ENCODE measurements around the gene PDE11A.

DNA sequence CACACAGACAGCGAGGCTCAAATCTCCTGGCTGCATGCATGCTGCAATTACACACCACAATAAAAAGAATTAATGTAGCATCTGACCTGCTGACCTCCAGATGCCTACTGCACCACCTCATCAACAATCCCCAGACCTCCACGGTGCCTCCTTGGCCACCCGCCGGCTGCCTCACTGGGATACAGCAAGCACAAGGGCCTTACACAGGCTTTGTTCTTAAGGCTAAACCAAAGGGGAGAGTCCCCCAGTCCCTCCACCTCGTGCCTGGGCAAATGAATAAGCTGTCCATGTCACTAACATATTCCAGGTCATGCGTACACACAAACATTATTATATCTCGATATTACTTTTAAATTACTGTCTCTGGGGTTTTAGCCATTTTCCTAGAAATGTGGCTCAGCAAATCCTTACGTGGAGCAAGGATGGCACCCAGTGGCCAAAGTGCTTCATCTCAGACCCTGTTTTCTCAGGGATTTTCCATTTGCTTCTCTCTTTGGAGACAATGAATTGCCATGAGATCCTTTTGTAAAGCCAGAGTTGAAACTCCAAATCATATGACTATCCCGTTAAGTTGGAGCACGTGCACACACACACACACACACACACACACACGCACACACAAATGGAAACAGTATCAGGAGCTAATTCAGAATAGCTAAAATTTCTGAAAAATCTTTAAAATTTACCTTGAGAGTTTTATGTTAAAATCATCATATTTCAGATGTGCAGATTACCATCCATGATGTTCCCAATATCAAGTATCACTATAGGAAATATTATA is 313.8 kb downstream of the PDE11A start:
- TF ChIP-seq POLR2A (IDR thresholded peaks at IDR 0.05; ENCODE audit: low read depth, low read length) (no peak), POLR2AphosphoS5 (IDR thresholded peaks at IDR 0.05; ENCODE audit: low read depth, low read length) (no peak)
